Measurements from ENCODE around the gene IL16.

The IL16 gene

DNA sequence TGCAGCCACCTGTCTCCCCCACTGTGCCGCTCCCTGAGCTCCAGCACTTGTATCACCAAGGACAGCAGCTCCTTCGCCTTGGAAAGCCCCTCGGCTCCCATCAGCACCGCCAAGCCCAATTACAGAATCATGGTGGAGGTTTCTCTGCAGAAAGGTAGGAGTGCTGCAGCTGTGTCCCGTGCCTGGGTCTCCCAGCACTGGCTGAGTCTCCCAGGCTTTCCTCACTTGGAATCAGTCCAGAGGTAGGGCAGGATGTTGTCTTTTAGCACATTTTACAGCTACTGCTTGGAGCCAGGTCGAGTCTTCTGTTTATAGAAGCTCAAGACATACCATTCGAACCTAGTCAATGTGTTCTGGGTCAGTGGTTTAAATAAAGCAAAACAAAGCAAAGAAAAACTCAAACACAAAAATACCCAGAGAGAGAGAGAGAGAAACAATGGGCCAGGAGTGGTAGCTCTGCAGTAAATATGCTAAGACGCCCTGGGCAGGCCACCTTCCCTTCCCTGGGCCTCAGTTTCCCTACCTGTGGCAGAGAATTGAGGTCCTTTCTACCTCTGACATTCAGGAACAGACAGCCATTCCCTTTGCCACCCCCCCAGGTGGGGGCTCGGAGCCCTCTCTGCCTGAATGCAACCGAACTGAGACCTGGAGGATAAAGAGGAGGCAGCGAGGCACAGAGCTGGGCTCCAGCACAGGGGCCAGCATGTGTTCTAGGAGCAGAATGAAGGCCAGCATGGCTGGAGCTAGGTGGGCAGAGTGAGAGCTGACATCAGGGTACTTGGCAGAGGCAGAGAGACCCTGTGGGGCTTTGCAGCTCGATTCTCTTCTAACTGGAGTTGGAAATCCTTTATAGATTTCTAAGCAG is 83.2 kb downstream of the IL16 start:
- no peak overlapping the region for H3K4me2 ChIP-seq (ENCODE audit: insufficient read depth, low read length)
- no peak overlapping the region for H3K27ac ChIP-seq (ENCODE audit: low read length)
- ATAC-seq (ENCODE audit: insufficient read depth, low read depth) = no peak
- TF ChIP-seq CTCF (IDR thresholded peaks at IDR 0.05; ENCODE audit: borderline replicate concordance, extremely low read depth, low read length, poor library complexity, severe bottlenecking) = no peak
- TF ChIP-seq EZH2 (IDR thresholded peaks at IDR 0.05; ENCODE audit: borderline replicate concordance, low read depth, low read length, severe bottlenecking) = no peak
- H3K4me1 ChIP-seq (ENCODE audit: insufficient read depth, low read length) = peaks cover 8% of the 10 kb centered on the region
- H3K4me3 ChIP-seq (ENCODE audit: low read depth in 1 of 2, low read length in 2 of 2) = no peak overlapping the region
- H3K9ac ChIP-seq (ENCODE audit: low read depth, low read length) = no peak overlapping the region
- H4K20me1 ChIP-seq (ENCODE audit: insufficient read depth, low read length) = no peaks in the 10 kb centered on the region
- H3K36me3 ChIP-seq (ENCODE audit: insufficient read depth, low read length) = no peaks in the 10 kb centered on the region
- H3K9me3 ChIP-seq (ENCODE audit: insufficient read depth, low read length, severe bottlenecking) = peaks cover 12% of the 10 kb centered on the region
- no peaks in the 10 kb centered on the region for H3K79me2 ChIP-seq (ENCODE audit: insufficient read depth, low read length)
- no peaks in the 10 kb centered on the region for H3K27me3 ChIP-seq (ENCODE audit: insufficient read depth, low read length, poor library complexity)
- DNase-seq = no peak
- H2AFZ ChIP-seq (ENCODE audit: low read depth, low read length) = no peak overlapping the region

GRCh38 chr15:81280696-81281455 is 84.2 kb downstream of the IL16 start:
- H3K4me1 ChIP-seq (ENCODE audit: insufficient read depth, low read length) = 0 out of 2 replicates have a peak, but pooled peaks cover under 1% of the 10 kb centered on the region
- H3K9ac ChIP-seq (ENCODE audit: low read depth, low read length) = no peak overlapping the region
- ATAC-seq (ENCODE audit: insufficient read depth, low read depth) = no peak
- H4K20me1 ChIP-seq (ENCODE audit: insufficient read depth, low read length) = no peaks in the 10 kb centered on the region
- H3K4me2 ChIP-seq (ENCODE audit: insufficient read depth, low read length) = no peak overlapping the region
- no peaks in the 10 kb centered on the region for H3K27me3 ChIP-seq (ENCODE audit: insufficient read depth, low read length, poor library complexity)
- no peak for TF ChIP-seq EZH2 (IDR thresholded peaks at IDR 0.05; ENCODE audit: borderline replicate concordance, low read depth, low read length, severe bottlenecking)
- TF ChIP-seq CTCF (IDR thresholded peaks at IDR 0.05; ENCODE audit: borderline replicate concordance, extremely low read depth, low read length, poor library complexity, severe bottlenecking) = no peak
- DNase-seq = no peak
- no peak overlapping the region for H3K4me3 ChIP-seq (ENCODE audit: low read depth in 1 of 2, low read length in 2 of 2)
- no peaks in the 10 kb centered on the region for H3K79me2 ChIP-seq (ENCODE audit: insufficient read depth, low read length)
- H3K36me3 ChIP-seq (ENCODE audit: insufficient read depth, low read length) = no peaks in the 10 kb centered on the region
- H2AFZ ChIP-seq (ENCODE audit: low read depth, low read length) = no peak overlapping the region
- peaks cover 12% of the 10 kb centered on the region for H3K9me3 ChIP-seq (ENCODE audit: insufficient read depth, low read length, severe bottlenecking)
- no peak overlapping the region for H3K27ac ChIP-seq (ENCODE audit: low read length)

DNA sequence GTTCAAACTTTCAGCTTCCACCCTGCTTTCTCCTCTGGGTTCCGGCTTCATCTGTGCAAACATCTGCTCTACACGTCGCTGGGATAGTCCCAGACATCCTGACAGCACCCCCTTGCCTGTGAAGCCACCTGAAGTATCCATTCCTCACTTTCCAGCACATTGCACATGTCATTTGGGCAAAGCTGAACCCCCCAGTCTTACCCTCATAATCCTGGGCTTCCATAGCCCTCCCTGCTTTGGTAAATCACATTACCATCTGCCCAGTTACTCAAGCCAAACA is 84.7 kb downstream of the IL16 start:
- Histone ChIP-seq H3K9ac (ENCODE audit: low read depth, low read length) (no peak overlapping the region), H3K4me3 (ENCODE audit: low read depth in 1 of 2, low read length in 2 of 2) (no peak overlapping the region), H3K4me2 (ENCODE audit: insufficient read depth, low read length) (no peak overlapping the region), H4K20me1 (ENCODE audit: insufficient read depth, low read length) (no peaks in the 10 kb centered on the region), H3K4me1 (ENCODE audit: insufficient read depth, low read length) (peaks cover 6% of the 10 kb centered on the region), H3K36me3 (ENCODE audit: insufficient read depth, low read length) (no peaks in the 10 kb centered on the region), H2AFZ (ENCODE audit: low read depth, low read length) (no peak overlapping the region), H3K79me2 (ENCODE audit: insufficient read depth, low read length) (no peaks in the 10 kb centered on the region), H3K27me3 (ENCODE audit: insufficient read depth, low read length, poor library complexity) (no peaks in the 10 kb centered on the region), H3K27ac (ENCODE audit: low read length) (no peak overlapping the region), H3K9me3 (ENCODE audit: insufficient read depth, low read length, severe bottlenecking) (peaks cover 12% of the 10 kb centered on the region)
- ATAC-seq (ENCODE audit: insufficient read depth, low read depth) (no peak), DNase-seq (no peak)
- TF ChIP-seq EZH2 (IDR thresholded peaks at IDR 0.05; ENCODE audit: borderline replicate concordance, low read depth, low read length, severe bottlenecking) (no peak), CTCF (IDR thresholded peaks at IDR 0.05; ENCODE audit: borderline replicate concordance, extremely low read depth, low read length, poor library complexity, severe bottlenecking) (no peak)

Data from DND-41 (cell line).